Colonic mucosa (tissue), 4 donors: ENCODE results near the gene CHD3. TPM values are rescaled to one million over a fixed set of nuclear protein-coding genes. Genes with fewer than 3 reads are reported as not detected.

Experiments
- DNase-seq: peaks from one replicate; pipeline ENCODE4 v3.0.0-alpha.2; 2020
- H3K27ac ChIP-seq: fragments of 200-600 bp; one replicate; pipeline ENCODE4 v1.8.0; 2021
- H3K27me3 ChIP-seq: fragments of 200-600 bp; one replicate; pipeline ENCODE4 v1.8.0; 2021
- H3K36me3 ChIP-seq: fragments of 200-600 bp; one replicate; pipeline ENCODE4 v1.8.0; 2021
- H3K4me1 ChIP-seq: fragments of 200-600 bp; one replicate; pipeline ENCODE4 v1.8.0; 2021; ENCODE audit warnings: mild to moderate bottlenecking
- H3K4me3 ChIP-seq: fragments of 200-600 bp; one replicate; pipeline ENCODE4 v1.8.0; 2021
- H3K9ac ChIP-seq, 2 donors: one replicate each; pipeline ENCODE4 v1.7.0; 2013; ENCODE audit warnings: control low read depth in 2 of 2, low read depth in 2 of 2, low read length in 2 of 2
- H3K9me3 ChIP-seq: fragments of 200-600 bp; one replicate; pipeline ENCODE4 v1.8.0; 2021
- intact Hi-C: fragments of 100-400 bp; cut with DNase I; formaldehyde crosslinking; loops from one replicate; pipeline ENCODE4 v1.14.1; 2022
- total RNA-seq, 2 donors: library from RNA; stranded (reverse); fragmentation: NEBNext Ultra II Directional in 1 of 2; extraction: Animal tissue kit (Norgen Biotek cat#: 25700) in 1 of 2; gene quantifications; one replicate each; pipeline ENCODE4 v1.2.1, GENCODE V29; 2021
- TF ChIP-seq, protein P1 (sequence below): fragments of 200-600 bp; IDR thresholded peaks from one replicate; pipeline ENCODE4 v1.8.0; 2022; ENCODE audit warnings: antibody characterized with exemption, mild to moderate bottlenecking
- donor health status: healthy.
- donor health status: DM: no; HTN: no; CAD: no.
- donor health status: DM: no; HTN: no; CAD: no.

Gene CHD3
- total RNA-seq, 2 donors from 2014 or later, result 56.3 to 108 TPM

DNA sequence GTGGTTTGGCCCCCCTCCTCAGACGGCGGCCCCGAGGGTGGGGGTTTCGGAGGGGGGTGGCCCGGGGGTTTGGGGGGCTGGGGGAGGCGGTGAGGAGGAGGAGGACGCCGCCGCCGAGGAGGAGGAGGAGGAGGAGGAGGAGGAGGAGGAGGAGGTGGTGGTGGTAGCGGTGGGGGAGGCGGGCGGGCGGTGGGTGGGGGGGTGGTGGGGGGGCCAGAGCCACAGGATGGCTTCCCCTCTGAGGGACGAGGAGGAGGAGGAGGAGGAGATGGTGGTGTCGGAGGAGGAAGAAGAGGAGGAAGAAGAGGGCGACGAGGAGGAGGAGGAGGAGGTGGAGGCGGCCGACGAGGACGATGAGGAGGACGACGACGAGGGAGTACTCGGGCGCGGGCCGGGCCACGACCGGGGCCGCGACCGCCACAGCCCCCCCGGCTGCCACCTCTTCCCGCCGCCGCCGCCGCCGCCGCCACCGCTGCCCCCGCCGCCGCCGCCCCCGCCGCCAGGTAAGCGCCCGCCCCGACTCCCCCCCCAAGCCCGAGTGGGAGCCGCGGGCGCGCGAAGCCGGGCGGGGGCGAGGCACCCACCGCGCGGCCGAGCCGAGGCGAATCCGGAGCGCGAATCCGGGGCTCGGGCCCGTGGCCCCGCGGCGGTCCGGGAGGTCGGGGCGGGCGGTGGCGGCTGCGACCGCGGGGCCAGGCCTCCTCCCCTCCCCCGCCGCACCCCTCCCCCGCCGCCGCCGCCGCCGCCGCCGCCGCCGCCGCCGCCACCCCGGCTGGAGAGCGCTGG is 3.8 kb upstream of the CHD3 start:
- Histone ChIP-seq H3K4me1 (peaks cover 21% of the 10 kb centered on the region), H3K9me3 (no peaks in the 10 kb centered on the region), H3K36me3 (no peaks in the 10 kb centered on the region), H3K4me3 (peak overlapping the region; percentile 86), H3K27me3 (no peaks in the 10 kb centered on the region), H3K27ac (peak overlapping the region; percentile 99), H3K9ac (peak overlapping the region in 1 of 2 donors; percentile 74)
- no peak for DNase-seq
- TF ChIP-seq, protein P1, sequence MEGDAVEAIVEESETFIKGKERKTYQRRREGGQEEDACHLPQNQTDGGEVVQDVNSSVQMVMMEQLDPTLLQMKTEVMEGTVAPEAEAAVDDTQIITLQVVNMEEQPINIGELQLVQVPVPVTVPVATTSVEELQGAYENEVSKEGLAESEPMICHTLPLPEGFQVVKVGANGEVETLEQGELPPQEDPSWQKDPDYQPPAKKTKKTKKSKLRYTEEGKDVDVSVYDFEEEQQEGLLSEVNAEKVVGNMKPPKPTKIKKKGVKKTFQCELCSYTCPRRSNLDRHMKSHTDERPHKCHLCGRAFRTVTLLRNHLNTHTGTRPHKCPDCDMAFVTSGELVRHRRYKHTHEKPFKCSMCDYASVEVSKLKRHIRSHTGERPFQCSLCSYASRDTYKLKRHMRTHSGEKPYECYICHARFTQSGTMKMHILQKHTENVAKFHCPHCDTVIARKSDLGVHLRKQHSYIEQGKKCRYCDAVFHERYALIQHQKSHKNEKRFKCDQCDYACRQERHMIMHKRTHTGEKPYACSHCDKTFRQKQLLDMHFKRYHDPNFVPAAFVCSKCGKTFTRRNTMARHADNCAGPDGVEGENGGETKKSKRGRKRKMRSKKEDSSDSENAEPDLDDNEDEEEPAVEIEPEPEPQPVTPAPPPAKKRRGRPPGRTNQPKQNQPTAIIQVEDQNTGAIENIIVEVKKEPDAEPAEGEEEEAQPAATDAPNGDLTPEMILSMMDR, result no peak
- intact Hi-C loops, result no loop called here

DNA sequence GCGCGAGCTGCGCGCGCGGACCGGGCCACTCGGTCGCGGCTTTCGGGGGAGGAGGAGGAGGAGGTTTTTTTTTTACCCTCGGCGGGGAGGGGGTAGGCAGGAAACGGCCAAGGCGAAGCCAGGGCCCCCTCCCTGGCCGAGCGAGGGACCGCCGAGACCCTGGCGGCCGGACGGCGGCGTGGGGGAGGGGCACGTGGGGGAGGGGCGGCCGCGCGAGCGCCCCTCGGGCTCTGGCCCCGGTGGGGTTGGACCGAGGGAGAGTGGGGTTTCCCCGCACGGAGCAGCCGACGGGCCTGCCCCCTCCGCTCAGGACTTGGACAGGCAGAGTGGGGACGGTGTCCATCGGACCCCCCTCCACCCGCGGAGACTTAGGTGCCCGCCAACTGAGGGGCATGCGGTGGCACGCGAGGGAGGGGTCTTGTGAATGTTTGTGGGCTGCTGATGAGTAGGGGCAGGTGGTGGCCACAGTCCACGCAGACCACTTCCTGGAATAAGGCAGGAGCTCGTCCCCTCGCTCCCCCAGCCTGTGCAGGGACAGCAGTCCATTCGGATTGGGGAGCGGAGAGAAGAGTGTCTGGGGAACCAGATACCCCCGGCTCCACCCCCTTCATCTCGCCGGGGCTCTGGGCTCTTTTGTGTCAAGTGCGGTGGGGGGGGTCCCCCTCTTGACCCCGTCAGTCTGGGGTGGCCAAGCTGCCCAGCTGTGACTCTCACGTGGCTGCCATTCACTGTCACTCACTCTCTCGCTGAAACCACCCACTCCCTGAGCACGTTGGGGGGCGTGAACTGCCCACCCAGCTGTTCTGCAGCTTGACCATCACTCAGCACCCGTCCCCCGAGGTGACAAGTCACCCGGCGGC is 3.0 kb upstream of the CHD3 start:
- no peaks in the 10 kb centered on the region for H3K9me3 ChIP-seq
- H3K4me3 ChIP-seq, result peak overlapping the region; percentile 86
- no peaks in the 10 kb centered on the region for H3K36me3 ChIP-seq
- peak overlapping the region; percentile 74 to 97 for H3K9ac ChIP-seq
- TF ChIP-seq, protein P1, result no peak
- peak overlapping the region; percentile 99 for H3K27ac ChIP-seq
- H3K27me3 ChIP-seq, result no peaks in the 10 kb centered on the region
- H3K4me1 ChIP-seq, result peaks cover 23% of the 10 kb centered on the region
- intact Hi-C loops, result no loop called here
- peak; percentile 67 for DNase-seq

DNA sequence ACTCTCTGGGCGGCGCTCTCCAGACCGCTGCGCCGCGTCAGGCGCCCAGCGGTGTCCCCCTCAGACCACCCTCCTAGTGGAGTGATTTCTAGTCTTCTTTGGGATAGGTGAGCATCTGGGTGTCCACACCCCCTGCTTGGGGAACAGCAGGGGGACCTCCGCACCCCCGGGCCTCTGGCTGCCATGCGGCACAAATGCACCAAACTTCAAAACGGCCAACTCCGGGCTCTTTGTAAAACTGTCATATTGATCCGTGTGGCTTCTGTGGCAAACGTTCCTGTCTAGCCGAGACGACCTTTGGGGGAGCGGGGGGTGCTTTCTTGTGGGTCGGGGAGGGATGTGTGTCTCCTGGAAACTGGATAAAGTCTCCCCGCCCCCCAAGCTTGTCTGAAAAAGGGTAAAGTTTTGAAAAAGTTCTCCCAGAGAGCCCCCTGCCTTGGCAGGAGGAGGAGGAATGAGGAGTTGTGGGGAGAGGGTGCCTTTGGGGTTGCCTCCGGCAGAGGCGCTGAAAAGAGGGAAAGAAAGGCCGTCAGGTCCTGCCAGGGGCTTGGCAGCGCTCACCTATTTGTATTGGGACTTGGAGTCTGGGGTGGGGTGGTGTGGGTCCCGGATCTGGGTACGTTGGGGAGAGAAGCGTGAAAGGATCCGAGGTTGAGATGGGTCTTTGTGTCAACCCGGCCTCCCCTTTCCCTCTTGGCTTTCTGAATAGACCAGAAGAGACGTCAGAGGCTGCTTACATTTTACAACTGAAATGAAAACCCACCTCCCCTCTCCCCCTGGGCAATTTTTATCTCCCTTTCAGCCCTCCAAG is 2.2 kb upstream of the CHD3 start:
- Histone ChIP-seq H3K4me1 (peaks cover 23% of the 10 kb centered on the region), H3K4me3 (peak overlapping the region; percentile 86), H3K9ac (peak overlapping the region; percentile 74 to 97), H3K9me3 (no peaks in the 10 kb centered on the region), H3K27me3 (no peaks in the 10 kb centered on the region), H3K27ac (peak overlapping the region; percentile 99), H3K36me3 (peaks cover 7% of the 10 kb centered on the region)
- TF ChIP-seq, protein P1, result no peak
- peak; percentile 65 for DNase-seq
- intact Hi-C loops, result no loop called here

DNA sequence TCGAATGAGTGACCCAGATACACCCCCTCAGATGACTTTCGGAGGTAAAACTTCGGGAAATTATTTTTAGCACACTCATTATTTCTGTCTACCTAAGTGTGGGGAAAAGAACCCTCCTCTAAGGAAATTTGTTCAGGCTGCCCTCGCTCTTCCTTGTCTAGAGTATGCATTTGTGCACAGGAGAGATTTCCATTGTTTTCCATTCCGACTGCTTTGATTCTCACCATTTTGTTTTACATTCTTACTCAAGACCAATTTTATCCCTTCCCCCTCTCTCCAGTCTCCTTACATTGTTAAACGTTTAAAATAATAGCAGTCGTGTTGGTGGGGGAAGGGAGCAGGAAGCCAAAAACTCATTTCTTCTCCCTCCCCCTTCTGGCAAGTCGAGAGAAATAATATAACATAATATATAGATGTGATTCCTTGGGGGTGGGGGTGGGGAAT is 1.5 kb upstream of the CHD3 start:
- Histone ChIP-seq H3K4me3 (peak overlapping the region; percentile 86), H3K36me3 (peaks cover 7% of the 10 kb centered on the region), H3K9me3 (no peaks in the 10 kb centered on the region), H3K27me3 (no peaks in the 10 kb centered on the region), H3K27ac (peak overlapping the region; percentile 99), H3K9ac (peak overlapping the region; percentile 74 to 97), H3K4me1 (peaks cover 23% of the 10 kb centered on the region)
- TF ChIP-seq, protein P1, result no peak
- no peak for DNase-seq
- intact Hi-C loops, result no loop called here
